H1 (cell line): ENCODE data around the gene COL5A3. TPM values are rescaled to one million over a fixed set of nuclear protein-coding genes. Genes with fewer than 3 reads are reported as not detected.

Source experiments
- CTCF ChIA-PET: fragments of 300-600 bp; sonication (Branson Sonifier 250); formaldehyde crosslinking; loops from one replicate; lab custom pipeline; 2021; ENCODE audit not compliant: partially characterized antibody; lab: Charles Lee
- POLR2A ChIA-PET: fragments of 300-600 bp; sonication (Branson Sonifier 250); formaldehyde crosslinking; loops from one replicate; lab custom pipeline; 2021; ENCODE audit warnings: inconsistent platforms; ENCODE audit not compliant: partially characterized antibody; lab: Charles Lee
- DNase-seq, 2 experiments: peaks; one replicate each; pipeline versions ENCODE4 v3.0.0 to v3.0.0-alpha.2; 2010 to 2022; ENCODE audit warnings: low spot score in 2 of 2, low read depth in 1 of 2, mixed read lengths in 1 of 2
- FAIRE-seq: peaks from 2 replicates; lab custom pipeline; 2011; peaks lifted over from hg19 to GRCh38; lab: Jason Lieb, UNC
- H2AFZ ChIP-seq: 2 replicates; pipeline ENCODE4 v1.8.1; 2012; ENCODE audit warnings: low read length, inconsistent platforms
- H2AK5ac ChIP-seq: 2 replicates; pipeline ENCODE4 v1.6.1; 2013; ENCODE audit warnings: low read depth, low read length
- H2BK120ac ChIP-seq: replicated peaks from 2 replicates; pipeline ENCODE3; 2013; ENCODE audit warnings: low read depth, low read length, inconsistent platforms
- H2BK12ac ChIP-seq: 2 replicates; pipeline ENCODE4 v1.6.1; 2013; ENCODE audit warnings: low read depth, low read length
- H2BK15ac ChIP-seq: 2 replicates; pipeline ENCODE4 v1.6.1; 2013; ENCODE audit warnings: low read length
- H2BK20ac ChIP-seq: 2 replicates; pipeline ENCODE4 v1.6.1; 2013; ENCODE audit warnings: low read length
- H2BK5ac ChIP-seq: 2 replicates; pipeline ENCODE4 v1.6.1; 2013; ENCODE audit warnings: low read depth, low read length
- H3K14ac ChIP-seq: 2 replicates; pipeline ENCODE4 v1.6.1; 2013; ENCODE audit warnings: inconsistent platforms; ENCODE audit not compliant: insufficient read length
- H3K18ac ChIP-seq: 2 replicates; pipeline ENCODE4 v1.6.1; 2013; ENCODE audit warnings: low read length; ENCODE audit errors: extremely low read depth
- H3K23ac ChIP-seq: 2 replicates; pipeline ENCODE4 v1.6.1; 2013; ENCODE audit warnings: inconsistent platforms; ENCODE audit not compliant: insufficient read length
- H3K23me2 ChIP-seq: 2 replicates; pipeline ENCODE4 v1.6.1; 2013; ENCODE audit warnings: low read depth, low read length
- H3K27ac ChIP-seq: 2 replicates; pipeline ENCODE4 v1.6.1; 2011; ENCODE audit warnings: low read depth, low read length, inconsistent platforms
- H3K27me3 ChIP-seq, 4 experiments: replicated peaks in 1 of 4; 1 replicate in 1 of 4; 2 replicates in 3 of 4; pipeline versions ENCODE4 v1.6.1 to v1.8.1; 2011 to 2013; ENCODE audit warnings: low read length in 3 of 4, mild to moderate bottlenecking in 3 of 4, inconsistent platforms in 2 of 4, mixed read lengths in 2 of 4, moderate library complexity in 1 of 4; ENCODE audit not compliant: control insufficient read depth in 3 of 4, insufficient read depth in 3 of 4; ENCODE audit errors: extremely low read depth in 1 of 4
- H3K36me3 ChIP-seq, 4 experiments: 2 replicates each; pipeline versions ENCODE4 v1.6.1 to v1.8.1; 2011 to 2013; ENCODE audit warnings: mild to moderate bottlenecking in 4 of 4, low read length in 3 of 4, moderate library complexity in 2 of 4, control low read depth in 1 of 4, inconsistent platforms in 1 of 4; ENCODE audit not compliant: insufficient read depth in 4 of 4, control insufficient read depth in 2 of 4
- H3K4ac ChIP-seq: replicated peaks from 2 replicates; pipeline ENCODE3; 2013; ENCODE audit warnings: low read length, low read depth, mixed read lengths, inconsistent platforms; ENCODE audit not compliant: insufficient read length
- H3K4me1 ChIP-seq, 4 experiments: replicated peaks in 1 of 4; 1 replicate in 1 of 4; 2 replicates in 3 of 4; pipeline versions ENCODE4 v1.6.1 to v1.8.1; 2011 to 2013; ENCODE audit warnings: low read length in 3 of 4, inconsistent platforms in 2 of 4, mixed read lengths in 1 of 4; ENCODE audit not compliant: insufficient read depth in 4 of 4, control insufficient read depth in 3 of 4
- H3K4me2 ChIP-seq, 2 experiments: 2 replicates each; pipeline versions ENCODE4 v1.6.1 to v1.8.1; 2011 to 2013; ENCODE audit warnings: low read depth in 2 of 2, low read length in 2 of 2, control low read depth in 1 of 2, inconsistent platforms in 1 of 2, mild to moderate bottlenecking in 1 of 2; ENCODE audit not compliant: insufficient read depth in 1 of 2
- H3K4me3 ChIP-seq, 4 experiments: fragments of 200-600, 300-600 bp in 1 of 4; sonication (generic), shearing (Covaris generic), sonication (Bioruptor Twin) in 1 of 4; 2 replicates each; pipeline versions ENCODE4 v1.5.1 to v1.8.1; 2011 to 2016; ENCODE audit warnings: low read length in 4 of 4, low read depth in 3 of 4, control low read depth in 2 of 4, inconsistent platforms in 2 of 4, mild to moderate bottlenecking in 2 of 4, mixed read lengths in 1 of 4, moderate library complexity in 1 of 4; ENCODE audit not compliant: insufficient read depth in 2 of 4; ENCODE audit errors: extremely low read depth in 1 of 4
- H3K56ac ChIP-seq: replicated peaks from 2 replicates; pipeline ENCODE3; 2013; ENCODE audit warnings: low read depth, mild to moderate bottlenecking, mixed read lengths, low read length, inconsistent platforms; ENCODE audit not compliant: insufficient read length
- H3K79me1 ChIP-seq: 2 replicates; pipeline ENCODE4 v1.6.1; 2013; ENCODE audit warnings: low read depth, low read length, control low read depth
- H3K79me2 ChIP-seq, 2 experiments: 2 replicates each; pipeline versions ENCODE4 v1.6.1 to v1.8.1; 2012 to 2013; ENCODE audit warnings: low read length in 2 of 2, mild to moderate bottlenecking in 2 of 2, inconsistent platforms in 1 of 2; ENCODE audit not compliant: insufficient read depth in 2 of 2, control insufficient read depth in 1 of 2
- H3K9ac ChIP-seq, 4 experiments: replicated peaks in 1 of 4; 1 replicate in 1 of 4; 2 replicates in 3 of 4; pipeline versions ENCODE4 v1.6.1 to v1.8.1; 2011 to 2013; ENCODE audit warnings: low read depth in 3 of 4, low read length in 3 of 4, control low read depth in 2 of 4, mild to moderate bottlenecking in 2 of 4, moderate library complexity in 2 of 4, inconsistent platforms in 1 of 4; ENCODE audit errors: extremely low read depth in 1 of 4
- H3K9me3 ChIP-seq, 2 experiments: 2 replicates each; pipeline versions ENCODE4 v1.6.1 to v1.8.1; 2012 to 2013; ENCODE audit warnings: mild to moderate bottlenecking in 2 of 2, moderate library complexity in 2 of 2, control low read depth in 1 of 2, inconsistent platforms in 1 of 2, low read depth in 1 of 2, low read length in 1 of 2, mixed read lengths in 1 of 2; ENCODE audit not compliant: insufficient read depth in 2 of 2
- H4K20me1 ChIP-seq, 2 experiments: replicated peaks in 1 of 2; 2 replicates each; pipeline versions ENCODE3 to v1.8.1; 2011 to 2013; ENCODE audit warnings: inconsistent platforms in 2 of 2, low read length in 2 of 2, mild to moderate bottlenecking in 1 of 2; ENCODE audit not compliant: insufficient read depth in 2 of 2, control insufficient read depth in 1 of 2
- H4K5ac ChIP-seq: 2 replicates; pipeline ENCODE4 v1.6.1; 2013; ENCODE audit warnings: low read length, low read depth, mixed read lengths, inconsistent platforms; ENCODE audit not compliant: insufficient read length
- H4K8ac ChIP-seq: 2 replicates; pipeline ENCODE4 v1.8.0; 2013; ENCODE audit warnings: mild to moderate bottlenecking, moderate library complexity, low read length, inconsistent platforms; ENCODE audit not compliant: insufficient read depth; ENCODE audit errors: extremely low read depth
- H4K91ac ChIP-seq: replicated peaks from 2 replicates; pipeline ENCODE3; 2013; ENCODE audit warnings: low read length, mixed read lengths, inconsistent platforms; ENCODE audit not compliant: insufficient read length
- CTBP2 ChIP-seq: IDR thresholded peaks from 2 replicates; pipeline ENCODE4 v1.7.0; 2011; ENCODE audit warnings: borderline replicate concordance, mild to moderate bottlenecking, moderate library complexity, mixed read lengths, low read length; ENCODE audit not compliant: insufficient read depth, insufficient read length
- EZH2 ChIP-seq: fragments of 200-600 bp; sonication (generic); IDR thresholded peaks from 2 replicates; pipeline ENCODE4 v1.7.1; 2012; ENCODE audit warnings: low read depth, mild to moderate bottlenecking, moderate library complexity, low read length, inconsistent platforms; ENCODE audit not compliant: severe bottlenecking
- FOSL1 ChIP-seq: IDR thresholded peaks from 2 replicates; pipeline ENCODE4 v1.6.1; 2011; ENCODE audit warnings: mild to moderate bottlenecking, low read depth, low read length, moderate library complexity; ENCODE audit not compliant: insufficient read depth
- GTF2F1 ChIP-seq: IDR thresholded peaks from 2 replicates; pipeline ENCODE4 v1.6.1; 2012; ENCODE audit warnings: low read depth, low read length, improper control_type of control experiment, borderline replicate concordance
- HDAC2 ChIP-seq, 2 experiments: fragments of 300-600 bp in 1 of 2; sonication (generic) in 1 of 2; IDR thresholded peaks; 2 replicates each; pipeline ENCODE4 v1.6.1; 2011 to 2012; ENCODE audit warnings: low read depth in 2 of 2, low read length in 2 of 2, mild to moderate bottlenecking in 2 of 2, moderate library complexity in 2 of 2, borderline replicate concordance in 1 of 2, inconsistent platforms in 1 of 2
- KDM5A ChIP-seq: fragments of 200-600 bp; IDR thresholded peaks from 2 replicates; pipeline ENCODE4 v1.7.1; 2012; ENCODE audit warnings: mild to moderate bottlenecking, low read length, inconsistent platforms, mixed read lengths
- NRF1 ChIP-seq: IDR thresholded peaks from 2 replicates; pipeline ENCODE4 v1.6.1; 2011; ENCODE audit warnings: mild to moderate bottlenecking, low read depth, low read length, improper control_type of control experiment
- RFX5 ChIP-seq: IDR thresholded peaks from 2 replicates; pipeline ENCODE4 v1.6.1; 2011; ENCODE audit warnings: low read depth, low read length, improper control_type of control experiment, borderline replicate concordance
- SIN3A ChIP-seq, 2 experiments: IDR thresholded peaks in 1 of 2; conservative IDR thresholded peaks in 1 of 2; 2 replicates each; pipeline ENCODE4 v1.6.1; 2011 to 2012; ENCODE audit warnings: low read length in 2 of 2, improper control_type of control experiment in 1 of 2, low read depth in 1 of 2, mild to moderate bottlenecking in 1 of 2
- SIX5 ChIP-seq: IDR thresholded peaks from 2 replicates; pipeline ENCODE4 v1.6.1; 2011; ENCODE audit warnings: mild to moderate bottlenecking, low read depth, low read length
- SUZ12 ChIP-seq: fragments of 200-600 bp; sonication (generic); IDR thresholded peaks from 2 replicates; pipeline ENCODE4 v1.6.1; 2012; ENCODE audit warnings: mild to moderate bottlenecking, inconsistent platforms, low read length, moderate library complexity, mixed read lengths
- TCF12 ChIP-seq: IDR thresholded peaks from 2 replicates; pipeline ENCODE4 v1.6.1; 2011; ENCODE audit warnings: low read depth, mild to moderate bottlenecking, low read length
- WGBS, 2 experiments: shearing (Covaris generic) in 1 of 2; methylation state at CpG; one replicate each; pipeline versions ENCODE4 v1.1.6 to v1.1.7; 2013 to 2015; ENCODE audit warnings: low lambda C conversion rate in 2 of 2, mixed read lengths in 2 of 2, inconsistent platforms in 1 of 2, low coverage in 1 of 2, missing lambda C conversion rate in 1 of 2; ENCODE audit not compliant: insufficient replicate concordance in 2 of 2, insufficient coverage in 1 of 2, insufficient read length in 1 of 2; ENCODE audit errors: extremely low coverage in 1 of 2, missing lambda C conversion rate in 1 of 2; 5-methylcytosine and 5-hydroxymethylcytosine counted together
- polyA plus RNA-seq, 7 experiments: library from polyadenylated mRNA; depleted of rRNA in 3 of 7; stranded (reverse) in 5 of 7; unstranded in 2 of 7; fragments of >200 nt in 5 of 7; fragments of 200-250 nt in 2 of 7; gene quantifications; 1 replicate in 5 of 7; 2 replicates in 1 of 7; 4 replicates in 1 of 7; pipeline versions ENCODE4 v1.2.1 to v1.2.3, GENCODE V29; 2011 to 2013; ENCODE audit warnings: missing spikeins in 2 of 7, mixed read lengths in 2 of 7
- total RNA-seq: library from RNA; stranded (reverse); fragmentation: NEBNext Ultra II Directional; extraction: Animal tissue kit (Norgen Biotek cat#: 25700); gene quantifications from 2 replicates; pipeline ENCODE4 v1.2.1, GENCODE V29; 2021

The COL5A3 gene
- total and polyA plus RNA-seq, 2 of the 8 experiments (the other 6 are each of a cell fraction or from before 2014, with no cell fraction given), result 0.67 to 0.74 TPM

DNA sequence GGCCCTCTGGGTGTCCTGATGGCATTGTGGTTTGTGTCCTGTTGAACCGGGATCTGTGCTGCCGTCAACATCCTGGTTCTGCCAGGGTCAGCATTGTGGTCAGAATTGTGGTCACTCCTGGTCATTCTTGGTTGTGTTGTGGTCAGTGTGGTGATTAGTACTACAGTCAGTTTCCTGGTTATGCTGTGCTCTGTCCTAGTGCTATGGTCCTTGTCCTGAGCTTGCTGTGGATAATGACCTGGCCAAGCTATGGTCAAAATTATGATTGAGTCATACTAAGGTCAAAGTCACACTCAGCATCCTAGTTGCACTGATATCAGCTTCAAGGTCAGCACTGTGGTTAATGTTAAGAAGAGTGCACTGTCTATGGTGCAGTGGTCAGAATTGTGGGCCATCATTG, 69.5 kb downstream of the COL5A3 start:
- H3K4ac ChIP-seq, result no peak overlapping the region
- FAIRE-seq, result no peak
- H4K8ac ChIP-seq, result no peak overlapping the region
- H3K56ac ChIP-seq, result no peak overlapping the region
- no peaks in the 10 kb centered on the region for H3K36me3 ChIP-seq
- H3K9me3 ChIP-seq, result peaks cover 9% of the 10 kb centered on the region in 2 experiments; a peak in 3 of 4 replicates
- H3K4me3 ChIP-seq, result no peak overlapping the region
- no peak for DNase-seq
- no peak overlapping the region for H3K14ac ChIP-seq
- H3K27me3 ChIP-seq, result peaks cover 0 to 2% (median 0%) of the 10 kb centered on the region in 4 experiments; a peak in 2 of 7 replicates
- no peak overlapping the region for H2AFZ ChIP-seq
- H2AK5ac ChIP-seq, result no peak overlapping the region
- no peak overlapping the region for H4K91ac ChIP-seq
- H2BK20ac ChIP-seq, result no peak overlapping the region
- no peak overlapping the region for H3K18ac ChIP-seq
- POLR2A ChIA-PET, result interaction anchor here (1.5 to 2.6 kb wide), 2 partner anchors 13 to 19 kb away, joined by 4 to 8 read pairs; no protein-coding TSS in a partner anchor
- WGBS, 2 experiments, result 91% methylated on average over 2 of the region's 2 CpGs; no CpG with 5 or more reads in 1 of the 2 experiments
- CTCF ChIA-PET, result interaction anchor here (0.6 to 2.7 kb wide), 3 partner anchors 60 to 156 kb away, joined by 3 to 9 read pairs (median 5); no protein-coding TSS in a partner anchor
- H2BK12ac ChIP-seq, result peak overlapping the region; percentile 0; the same call in 1 of the 2 replicates
- no peak overlapping the region for H3K23ac ChIP-seq
- H3K79me1 ChIP-seq, result no peaks in the 10 kb centered on the region
- no peaks in the 10 kb centered on the region for H4K20me1 ChIP-seq
- peaks cover 9% of the 10 kb centered on the region; the same call in 1 of the 2 replicates for H3K23me2 ChIP-seq
- H2BK120ac ChIP-seq, result no peak overlapping the region
- H2BK15ac ChIP-seq, result no peak overlapping the region
- H3K27ac ChIP-seq, result no peak overlapping the region
- no peak overlapping the region for H3K4me2 ChIP-seq
- H2BK5ac ChIP-seq, result no peak overlapping the region
- 0 out of 4 replicates have a peak, but pooled peaks cover 0 to under 1% of the 10 kb centered on the region in 2 experiments for H3K79me2 ChIP-seq
- H3K9ac ChIP-seq, result no peak overlapping the region; a peak in 1 of 7 replicates
- H4K5ac ChIP-seq, result no peak overlapping the region
- peaks cover 0 to 10% (median 6%) of the 10 kb centered on the region in 4 experiments; a peak in 6 of 7 replicates for H3K4me1 ChIP-seq
- TF ChIP-seq RFX5 (no peak), CTBP2 (no peak), TCF12 (no peak), SIX5 (no peak), SIN3A (conservative IDR thresholded peaks at IDR 0.05 in 1 of 2, IDR thresholded peaks at IDR 0.05 in 1 of 2; ENCODE audit: low read depth in 1 of 2, low read length in 2 of 2) (no peak), KDM5A (no peak), GTF2F1 (no peak), FOSL1 (no peak), HDAC2 (IDR thresholded peaks at IDR 0.05; ENCODE audit: borderline replicate concordance in 1 of 2, low read depth in 2 of 2, low read length in 2 of 2) (no peak), EZH2 (no peak), SUZ12 (no peak), NRF1 (no peak)
